Measurements from ENCODE around the gene CDK14. TPM values are rescaled to one million over a fixed set of nuclear protein-coding genes. Genes with fewer than 3 reads are reported as not detected.

The CDK14 gene
- total RNA-seq, 1 experiment from 2014 or later: 23.6 TPM

DNA sequence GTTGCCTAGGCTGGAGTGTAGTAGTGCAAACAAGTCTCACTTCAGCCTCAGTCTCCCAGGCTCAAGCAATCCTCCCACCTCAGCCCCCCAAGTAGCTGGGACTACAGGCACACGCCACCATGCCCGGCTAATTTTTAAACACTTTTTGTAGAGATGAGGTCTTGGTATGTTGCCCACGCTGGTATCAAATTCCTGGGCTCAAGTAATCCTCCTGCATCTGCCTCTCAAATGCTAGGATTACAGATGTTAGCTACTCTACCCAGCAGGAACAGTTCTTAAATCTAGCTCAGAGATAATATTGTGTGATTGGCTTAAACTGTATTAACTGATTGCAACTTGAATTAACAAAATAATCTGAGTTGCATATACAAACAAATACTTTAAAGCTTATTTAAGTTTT, 82.9 kb downstream of the CDK14 start:
- no peak for DNase-seq (ENCODE audit: low read depth)

DNA sequence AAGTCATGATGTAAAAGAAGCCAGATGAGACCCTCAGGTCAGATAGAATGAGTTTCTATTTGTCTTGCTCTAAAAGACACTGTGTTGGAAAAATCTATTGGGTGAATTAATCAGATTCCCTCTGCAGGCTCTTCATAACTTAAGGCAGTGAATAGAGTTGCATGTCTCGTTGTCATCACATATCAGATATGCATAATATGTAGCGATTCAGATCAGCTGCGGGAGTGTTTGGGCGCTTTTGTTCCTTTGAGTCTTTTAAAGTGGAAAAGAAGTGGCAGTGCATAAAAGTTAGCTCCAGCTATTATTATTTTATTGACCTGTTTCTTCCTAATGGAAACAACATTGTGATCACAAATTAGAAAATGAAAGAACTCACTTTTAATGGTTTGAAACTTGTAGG, 84.4 kb downstream of the CDK14 start:
- DNase-seq (ENCODE audit: low read depth): no peak

DNA sequence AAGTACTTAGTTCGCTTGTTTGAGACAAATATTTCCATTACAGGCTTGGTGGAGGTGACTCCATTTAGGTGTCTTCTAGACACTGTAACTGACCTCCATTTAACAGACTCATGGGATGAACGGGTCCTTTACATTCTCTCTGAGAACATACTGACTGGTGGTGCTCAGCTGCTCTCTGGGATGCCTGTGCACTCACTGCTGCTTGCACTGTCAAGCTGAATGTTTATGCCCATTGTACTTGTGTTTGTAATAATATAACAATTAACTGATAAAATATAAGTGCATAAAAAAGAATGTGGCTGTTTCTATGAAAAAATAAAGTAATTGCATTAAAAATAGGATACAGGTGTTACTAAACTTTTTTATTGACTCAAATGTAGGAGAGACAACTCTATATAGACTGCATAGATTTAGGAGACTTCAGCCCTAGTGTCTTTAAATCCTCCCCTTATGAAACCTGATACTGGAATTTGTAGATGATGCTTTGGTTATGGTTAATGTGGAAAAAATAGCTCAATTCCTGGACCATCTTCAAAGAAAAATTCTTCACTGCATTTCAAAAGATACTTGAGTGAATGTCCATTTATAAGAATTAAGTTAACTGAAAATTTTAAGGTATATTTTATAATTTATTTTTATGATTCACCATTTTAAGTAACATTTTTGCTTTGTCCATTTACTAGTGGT, 85.4 kb downstream of the CDK14 start:
- peak; percentile 25 for DNase-seq (ENCODE audit: low read depth)

DNA sequence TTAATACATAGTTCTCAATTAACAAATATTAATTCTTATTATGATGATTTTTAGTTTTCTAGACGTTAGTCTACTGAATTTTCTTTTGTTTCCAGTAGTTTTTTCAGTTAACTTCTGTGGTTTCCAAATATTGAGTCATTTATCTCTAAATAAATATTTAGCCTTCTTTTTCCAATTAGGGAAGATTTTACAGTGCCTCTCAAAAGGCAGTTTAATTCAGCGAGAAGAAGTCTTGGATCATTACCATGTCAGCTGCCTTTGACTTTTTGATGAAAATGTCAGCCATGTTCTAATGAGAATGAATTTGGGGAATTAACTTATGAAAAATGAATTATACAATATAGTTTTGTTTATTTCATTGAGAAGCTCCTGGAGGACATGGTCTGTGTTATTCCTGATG, 90.0 kb downstream of the CDK14 start:
- DNase-seq (ENCODE audit: low read depth): peak; percentile 31

DNA sequence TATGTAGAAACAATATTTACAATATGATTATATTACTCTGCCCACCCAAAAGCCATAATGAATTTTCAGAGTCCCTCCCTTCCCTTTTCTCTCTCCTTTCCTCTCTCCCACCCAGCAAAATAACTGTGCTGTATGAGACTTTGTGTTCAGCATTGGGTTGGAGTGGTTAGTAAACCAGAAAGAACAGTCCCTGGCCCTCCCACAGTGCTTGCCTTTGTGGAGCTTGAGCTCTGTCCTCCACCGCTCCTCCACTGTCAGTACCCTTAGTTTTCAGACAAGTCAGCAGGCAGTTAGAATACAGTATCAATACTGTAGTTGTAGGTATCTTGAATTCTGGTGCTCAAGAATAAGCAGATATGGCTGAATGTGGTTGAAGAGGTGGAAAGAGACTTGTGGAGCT, 92.7 kb downstream of the CDK14 start:
- DNase-seq (ENCODE audit: low read depth): no peak

DNA sequence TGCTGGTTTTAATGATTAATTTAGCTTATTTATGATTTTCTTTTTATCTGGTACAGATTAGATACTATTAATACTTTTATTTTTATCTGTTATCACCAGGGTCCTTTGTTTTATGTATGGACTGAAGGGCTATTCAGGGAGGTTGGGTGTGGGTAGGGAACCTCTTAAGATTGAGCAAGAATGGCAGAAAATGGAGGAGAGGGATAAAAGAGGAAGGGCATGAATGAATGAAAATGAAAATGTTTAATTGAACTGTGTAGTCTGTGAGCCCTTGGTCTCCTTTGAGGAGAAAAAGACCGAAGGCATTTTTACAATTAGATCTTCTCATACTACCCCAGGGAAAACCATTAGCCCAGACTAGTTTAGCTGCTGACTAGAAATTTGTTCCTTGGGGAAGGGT, 93.1 kb downstream of the CDK14 start:
- DNase-seq (ENCODE audit: low read depth): no peak

DNA sequence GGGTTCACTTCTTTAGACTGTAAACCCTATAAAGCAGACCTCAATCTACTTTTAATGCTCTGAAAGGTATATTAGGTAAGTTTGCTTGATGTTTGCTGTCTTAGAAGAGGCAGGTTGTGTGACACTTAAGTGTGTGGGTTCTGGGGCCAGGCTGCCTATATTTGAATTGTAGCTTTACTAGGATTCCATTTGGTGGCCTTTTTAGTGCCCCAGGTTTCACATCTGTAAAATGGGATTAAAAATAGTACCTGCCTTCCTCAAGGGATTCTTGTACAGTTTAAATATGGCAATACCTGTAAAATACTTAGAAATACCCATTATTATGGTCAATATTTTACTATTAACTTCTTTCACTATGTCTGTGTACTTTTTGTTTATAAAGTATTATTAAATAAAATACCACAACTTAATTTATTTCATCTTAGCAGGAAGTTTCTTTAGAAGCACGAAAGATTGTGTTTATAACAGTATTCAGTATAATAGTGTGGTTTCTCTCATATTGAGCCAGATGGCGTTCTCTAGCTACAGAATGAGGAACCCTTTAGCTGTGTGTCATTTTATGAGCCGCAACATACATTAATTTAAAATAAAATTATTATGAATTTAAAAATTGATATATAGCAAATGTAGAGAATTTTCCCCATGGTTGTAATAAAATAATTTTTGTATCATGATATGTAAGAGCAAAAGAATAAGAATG, 94.2 kb downstream of the CDK14 start:
- DNase-seq (ENCODE audit: low read depth): no peak

DNA sequence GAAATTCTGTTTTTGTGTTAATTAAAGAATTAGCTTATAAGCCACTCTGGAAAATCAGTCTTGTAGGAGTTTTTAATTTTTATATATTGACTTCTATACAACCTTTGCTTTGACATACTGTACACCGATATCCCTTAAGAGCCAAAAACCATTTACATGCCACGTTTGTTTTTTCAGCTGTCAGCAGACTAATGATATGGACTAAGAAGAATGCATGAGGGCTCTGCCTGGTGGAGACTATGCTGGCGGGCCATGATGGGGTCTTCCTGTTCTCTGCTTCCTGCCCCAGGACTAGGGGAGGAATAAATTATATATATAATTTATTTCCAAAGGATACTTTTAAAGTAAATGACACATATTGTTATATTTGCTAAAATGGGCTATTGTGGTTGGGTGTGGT, 96.3 kb downstream of the CDK14 start:
- DNase-seq (ENCODE audit: low read depth): peak; percentile 87

DNA sequence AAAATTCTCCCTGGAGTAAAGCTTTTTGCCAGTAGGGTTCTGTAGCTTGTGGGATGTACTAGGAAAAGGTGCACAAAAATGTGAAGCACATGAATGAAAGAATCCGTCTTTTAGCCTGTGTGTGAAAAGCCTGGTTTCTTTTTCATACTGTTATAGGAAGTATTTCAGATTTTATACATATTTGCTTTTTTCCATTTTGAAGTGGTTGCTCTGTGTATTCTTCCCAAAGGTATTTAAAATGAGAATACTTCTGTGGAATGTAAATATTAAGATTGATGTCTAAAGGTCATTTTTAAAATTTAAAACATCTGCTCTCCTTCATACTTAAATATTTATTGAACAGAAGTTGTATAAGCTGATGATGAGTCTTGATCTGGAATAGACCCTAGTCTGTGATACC, 96.8 kb downstream of the CDK14 start:
- no peak for DNase-seq (ENCODE audit: low read depth)

DNA sequence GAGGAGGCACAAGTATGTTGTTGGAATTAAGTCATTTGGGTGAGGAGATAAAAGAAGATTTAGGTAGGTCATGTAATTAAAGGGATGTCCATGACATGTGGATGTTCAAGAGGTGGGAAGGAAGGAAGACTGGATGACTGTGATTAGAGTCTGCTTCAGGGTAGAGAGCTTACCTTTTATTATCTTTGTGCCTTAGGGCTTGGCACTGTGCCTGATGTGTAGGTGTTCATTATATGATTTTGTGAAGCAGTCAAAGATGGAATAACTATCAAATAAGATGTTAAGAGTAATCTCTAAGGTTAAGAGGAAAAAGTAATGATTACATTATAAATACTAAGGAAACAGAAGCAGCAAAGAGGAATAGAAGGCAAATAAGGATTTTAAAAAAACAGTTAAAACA, 97.8 kb downstream of the CDK14 start:
- DNase-seq (ENCODE audit: low read depth): no peak

DNA sequence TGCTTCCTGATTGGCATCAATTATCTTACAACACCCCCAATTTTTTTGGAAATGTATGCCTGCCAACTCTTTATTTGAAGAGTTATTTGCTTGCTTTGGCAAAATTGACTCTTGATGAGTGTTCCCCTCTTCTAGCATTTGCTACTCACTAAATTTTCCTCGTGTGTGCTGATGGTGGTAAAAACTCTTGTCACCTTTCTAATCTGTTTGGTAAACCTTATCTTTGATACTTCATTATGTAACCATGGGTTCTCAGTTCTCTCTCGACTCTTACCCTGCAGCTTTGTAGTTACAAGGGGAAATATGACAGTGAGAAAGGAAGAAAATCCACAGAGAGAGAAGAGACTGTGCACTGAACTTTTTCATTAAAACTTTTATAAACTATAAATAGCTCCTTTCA, 102.5 kb downstream of the CDK14 start:
- DNase-seq (ENCODE audit: low read depth): no peak

DNA sequence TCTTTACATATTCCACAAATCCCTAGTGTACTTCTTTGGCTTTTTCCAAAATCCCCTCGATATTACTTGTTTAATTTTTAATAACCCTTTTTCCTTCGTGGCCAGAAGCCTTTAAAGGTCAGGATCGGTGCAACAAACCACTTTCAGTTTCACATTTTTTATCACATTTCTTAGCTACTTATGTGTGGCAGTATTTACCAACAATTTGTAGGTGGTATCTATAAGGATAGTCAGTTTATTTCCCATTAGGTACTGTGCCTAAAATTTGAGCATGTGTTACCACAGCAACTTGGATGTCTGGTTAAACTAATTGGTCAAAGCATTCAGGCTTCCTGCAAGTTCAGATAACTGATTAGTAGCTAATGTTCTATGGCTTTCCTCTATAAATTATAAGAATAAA, 104.9 kb downstream of the CDK14 start:
- no peak for DNase-seq (ENCODE audit: low read depth)

DNA sequence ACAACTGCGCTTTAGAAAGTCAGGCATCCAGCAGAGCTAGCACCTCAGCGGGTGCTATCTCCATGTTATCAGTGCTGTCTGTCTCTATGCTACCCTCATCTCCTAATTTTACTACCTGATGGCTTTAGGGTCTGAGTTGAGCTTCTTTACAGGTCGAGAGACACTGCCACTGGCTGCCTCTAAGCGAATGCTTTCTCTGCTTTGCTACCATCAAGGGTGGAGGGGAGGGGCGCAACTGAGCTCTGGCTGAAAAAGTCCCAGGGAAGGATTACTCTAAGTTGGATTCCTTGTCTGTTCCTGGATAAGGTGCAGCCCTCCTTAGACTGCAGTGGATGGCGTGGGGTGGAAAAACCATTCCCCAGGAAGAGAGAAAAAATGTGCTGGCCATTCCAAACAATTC, 105.7 kb downstream of the CDK14 start:
- no peak for DNase-seq (ENCODE audit: low read depth)

DNA sequence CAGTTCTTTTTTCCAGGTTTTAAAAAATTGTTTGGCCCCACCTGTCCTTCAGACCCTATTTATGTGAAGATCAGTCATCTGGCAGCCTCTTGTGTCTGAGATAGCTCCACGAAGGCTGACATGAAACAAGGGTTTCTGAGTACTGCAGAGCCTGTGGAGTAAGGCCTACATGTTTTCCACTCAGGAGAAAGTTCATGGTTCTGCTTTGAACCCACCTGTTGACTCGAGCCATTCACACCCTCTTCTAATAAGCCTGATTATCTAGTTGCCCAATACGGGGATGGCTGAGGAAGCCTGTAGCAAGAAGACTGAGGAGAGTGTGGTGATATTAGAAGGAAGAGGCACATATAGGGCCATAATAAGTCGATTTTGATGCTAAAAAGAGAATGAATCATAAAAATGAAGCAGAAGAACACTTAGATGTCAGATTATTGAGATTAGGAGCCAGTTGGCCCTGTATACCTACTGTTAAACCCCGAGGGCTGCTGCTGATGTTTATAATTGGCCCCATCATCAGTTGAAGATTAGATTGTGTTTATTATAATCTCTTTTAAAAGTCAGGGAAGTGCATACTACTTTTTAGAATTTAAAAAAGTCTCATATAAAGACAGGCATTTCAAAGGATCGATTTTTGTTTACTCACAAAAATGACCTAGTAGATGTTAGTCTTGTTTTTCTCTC, 109.4 kb downstream of the CDK14 start:
- DNase-seq (ENCODE audit: low read depth): no peak

DNA sequence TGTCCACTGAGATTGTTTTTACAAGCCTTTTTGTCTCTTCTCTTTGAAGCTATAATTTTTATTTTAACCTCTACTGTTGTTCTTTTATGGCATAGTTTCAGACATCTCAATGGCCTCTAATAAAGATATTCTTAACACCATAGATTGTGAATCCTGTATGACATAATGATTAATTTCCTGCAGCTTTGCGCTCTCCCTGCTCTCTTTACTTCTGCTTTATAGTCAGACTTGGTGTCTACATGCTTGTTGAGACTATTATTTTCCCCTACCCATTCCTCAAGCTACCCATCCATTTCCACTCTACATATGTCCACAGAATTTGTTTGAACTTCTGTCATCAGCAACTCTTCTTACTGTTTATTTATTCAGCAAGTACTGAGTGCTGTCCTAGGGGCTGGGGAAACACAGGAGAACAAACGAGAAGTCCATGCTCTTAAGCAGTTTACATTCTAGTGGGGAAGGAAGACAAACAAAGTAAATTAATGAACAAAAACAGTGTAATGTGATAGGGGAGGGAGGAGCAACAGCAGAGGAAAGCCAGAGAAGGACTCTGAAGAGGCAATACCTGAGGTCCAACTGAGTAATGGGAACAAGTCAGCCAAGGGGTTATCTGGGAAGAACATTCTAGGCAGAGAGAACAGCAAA, 110.1 kb downstream of the CDK14 start:
- no peak for DNase-seq (ENCODE audit: low read depth)

DNA sequence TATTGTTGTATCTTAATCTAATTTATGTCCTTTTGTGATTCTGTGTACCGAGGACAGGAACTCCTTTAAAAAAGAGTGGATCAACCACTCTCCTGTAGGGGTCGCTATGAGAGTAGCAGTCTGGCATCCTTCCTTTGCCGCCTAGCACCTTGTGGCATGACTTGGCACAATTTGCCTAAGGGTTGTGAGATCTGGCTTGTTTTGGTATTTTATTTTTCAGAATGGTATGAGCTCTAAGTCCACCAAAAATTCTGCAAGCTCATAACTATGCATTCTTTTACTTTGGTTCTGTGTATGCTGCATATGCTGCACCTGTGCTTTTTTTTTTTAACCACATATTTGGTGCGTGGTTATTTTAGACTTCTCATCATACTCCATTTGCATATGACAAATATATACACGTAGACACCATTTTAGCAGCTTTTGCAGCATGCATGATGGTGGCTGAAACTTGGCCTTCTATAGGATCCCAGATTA, 112.8 kb downstream of the CDK14 start:
- peak; percentile 71 for DNase-seq (ENCODE audit: low read depth)

DNA sequence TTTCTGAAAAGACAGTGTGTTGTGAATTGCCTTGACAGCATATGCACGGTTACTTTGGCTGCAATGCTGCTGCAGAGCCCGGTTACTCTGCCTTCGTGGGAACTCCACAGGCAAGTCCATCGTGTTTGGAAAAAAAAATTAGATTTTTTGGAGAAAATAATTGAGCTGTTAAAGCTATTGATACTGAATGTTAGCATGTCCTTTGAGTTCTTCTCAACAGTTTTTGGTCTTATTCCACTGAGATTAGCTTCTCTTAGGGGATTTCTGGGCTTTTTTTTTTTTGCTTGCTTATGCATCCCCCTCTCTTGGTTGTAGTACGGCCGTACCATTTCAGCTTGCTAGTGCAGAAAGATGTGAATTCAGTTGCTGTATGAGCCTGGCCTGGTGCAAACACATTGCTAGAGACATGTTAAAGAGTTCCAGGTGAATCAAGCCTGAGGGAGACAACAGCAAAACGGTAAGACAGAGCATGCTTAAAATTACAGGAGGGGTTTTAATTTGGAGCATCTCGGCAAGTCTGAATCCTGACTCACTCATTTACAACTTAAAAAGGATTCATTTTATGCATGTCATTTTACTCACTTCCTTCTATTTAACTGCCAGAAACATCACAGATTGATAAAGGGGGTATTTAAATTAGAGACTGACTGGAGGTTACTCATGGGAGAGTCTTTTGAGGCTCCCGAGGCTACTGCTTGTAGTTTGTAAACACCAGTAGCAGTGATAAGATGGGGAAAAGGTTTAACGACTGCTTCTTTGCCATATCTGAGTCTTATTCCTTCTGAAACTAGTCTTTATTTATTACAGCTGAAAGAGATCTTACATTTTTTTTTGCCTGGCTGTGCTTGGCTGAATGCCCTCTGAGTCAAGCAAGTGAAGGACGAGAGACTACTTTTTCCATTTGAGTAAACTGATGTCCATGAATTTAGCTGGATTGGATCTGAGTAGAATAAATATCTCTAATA, 113.7 kb downstream of the CDK14 start:
- peak; percentile 36 for DNase-seq (ENCODE audit: low read depth)

DNA sequence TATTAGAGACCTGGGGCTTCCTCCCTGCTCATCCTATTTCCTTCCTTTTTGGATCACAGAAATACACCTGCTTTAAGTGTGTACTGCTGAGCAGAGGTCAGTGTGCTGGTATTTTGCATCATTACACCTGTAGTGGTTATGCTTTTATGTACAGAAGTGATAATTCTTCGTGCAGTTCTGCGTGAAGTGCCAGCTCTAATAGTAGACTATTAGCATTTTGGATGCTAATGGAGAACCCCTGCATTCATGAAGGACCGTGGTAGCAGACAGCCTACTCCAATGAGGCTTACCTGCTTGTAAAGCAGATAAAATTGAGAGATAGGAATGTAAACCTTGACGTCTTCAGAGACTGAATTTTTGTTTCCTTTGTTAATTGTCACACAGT, 114.3 kb downstream of the CDK14 start:
- DNase-seq (ENCODE audit: low read depth): no peak

DNA sequence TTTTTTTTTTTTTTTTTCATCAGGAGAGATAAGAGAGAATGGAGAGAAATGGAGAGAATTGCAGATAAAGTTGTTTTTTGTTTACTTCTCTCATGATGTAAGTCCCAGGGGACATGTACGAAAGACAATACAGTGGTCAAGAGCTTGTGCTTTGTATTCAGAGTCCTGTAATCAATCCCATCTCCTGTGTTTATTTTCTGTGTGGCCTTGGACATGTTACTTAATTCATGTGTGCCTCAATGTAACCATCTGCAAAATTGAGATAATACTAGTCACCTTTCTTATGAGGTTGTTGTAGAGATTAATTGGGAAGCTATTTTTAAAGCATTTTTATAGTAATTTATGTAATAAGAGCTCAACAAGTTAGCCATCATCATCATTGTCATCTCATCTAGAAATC, 117.5 kb downstream of the CDK14 start:
- no peak for DNase-seq (ENCODE audit: low read depth)

DNA sequence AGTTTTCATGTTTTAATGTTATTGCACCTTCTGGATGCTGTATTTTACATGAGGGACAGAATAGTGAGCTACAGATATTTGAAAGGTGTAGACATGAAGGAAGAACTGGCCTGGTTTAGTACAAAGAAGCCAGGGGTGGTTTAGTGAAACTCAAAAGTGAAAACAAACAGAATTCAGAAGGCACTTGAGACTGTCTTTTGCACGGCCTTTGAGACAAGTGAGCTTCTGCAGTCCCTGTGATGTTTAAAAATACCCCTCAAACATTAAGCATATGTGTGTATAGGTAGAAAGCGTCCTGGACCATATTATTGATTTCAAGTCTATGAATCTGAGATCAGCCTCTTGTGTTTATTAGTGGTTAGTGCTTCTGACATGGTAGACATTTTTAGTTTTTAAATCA, 118.9 kb downstream of the CDK14 start:
- DNase-seq (ENCODE audit: low read depth): no peak

Measured in LHCN-M2 (cell line).